ENCODE results near the gene FLNC. TPM values are rescaled to one million over a fixed set of nuclear protein-coding genes. Genes with fewer than 3 reads are reported as not detected.

Gene FLNC
- total and polyA plus RNA-seq, 2 donors (not counting 1 experiment from before 2014, with no cell fraction given): 0.01 TPM; not detected in 1

GRCh38 chr7:128843938-128844621, 13.9 kb downstream of the FLNC start:
- H3K4me1 ChIP-seq (ENCODE audit: control insufficient read depth in 2 of 2, insufficient read depth in 2 of 2, low read length in 2 of 2): peaks cover 0 to 11% of the 10 kb centered on the region in 2 donors
- H3K27me3 Mint-ChIP-seq: no peaks in the 10 kb centered on the region
- H3K4me3 ChIP-seq (ENCODE audit: control extremely low read depth in 1 of 5, extremely low read depth in 1 of 5, insufficient read depth in 1 of 5, low read depth in 2 of 5, low read length in 4 of 5): no peak overlapping the region
- H2AFZ ChIP-seq (ENCODE audit: insufficient read depth, low read depth, low read length, poor library complexity, severe bottlenecking): no peak overlapping the region
- no peaks in the 10 kb centered on the region for H4K20me1 ChIP-seq (ENCODE audit: control insufficient read depth, insufficient read depth, low read length, poor library complexity, severe bottlenecking)
- no peaks in the 10 kb centered on the region for H3K9me3 ChIP-seq (ENCODE audit: control extremely low read depth in 1 of 3, control insufficient read depth in 2 of 3, insufficient read depth in 1 of 3, low read length in 2 of 3)
- ATAC-seq (ENCODE audit: low read depth): no peak
- no peak overlapping the region for H3K9ac ChIP-seq (ENCODE audit: low read length)
- peaks cover 4% of the 10 kb centered on the region for H3K4me1 Mint-ChIP-seq
- TF ChIP-seq EZH2 (IDR thresholded peaks at IDR 0.05; ENCODE audit: borderline replicate concordance, insufficient read depth, low read depth, low read length, poor library complexity, severe bottlenecking) (no peak), CTCF (IDR thresholded peaks at IDR 0.05) (no peak)
- ChIA-PET POLR2A (no interaction called here), CTCF (interaction anchor here (2.3 kb wide), 1 partner anchor 39 kb away, joined by 13 read pairs; no protein-coding TSS in a partner anchor)
- WGBS (ENCODE audit: insufficient coverage): 99% methylated on average over 17 of the region's 17 CpGs
- no peak overlapping the region for H3K27ac ChIP-seq (ENCODE audit: low read length in 2 of 2)
- H3K27me3 ChIP-seq (replicated peaks in 1 of 4; ENCODE audit: control extremely low read depth in 1 of 4, control insufficient read depth in 3 of 4, insufficient read depth in 4 of 4, low read length in 3 of 4): no peaks in the 10 kb centered on the region
- intact Hi-C loops (cut with micrococcal nuclease): loop anchor here (2.0 kb wide), 1 partner anchor 247 kb away; no protein-coding TSS in a partner anchor
- H3K36me3 ChIP-seq (replicated peaks in 1 of 2; ENCODE audit: control extremely low read depth in 1 of 2, control insufficient read depth in 1 of 2, extremely low read depth in 1 of 2, insufficient read depth in 2 of 2, low read length in 1 of 2): no peaks in the 10 kb centered on the region
- H3K27ac Mint-ChIP-seq: no peak overlapping the region
- DNase-seq: no peak
- no peaks in the 10 kb centered on the region for H3K9me3 Mint-ChIP-seq (ENCODE audit: insufficient read depth)
- no peaks in the 10 kb centered on the region for H3K79me2 ChIP-seq (ENCODE audit: control insufficient read depth, insufficient read depth, low read length)
- no peak overlapping the region for H3K4me3 Mint-ChIP-seq
- no peak overlapping the region for H3K4me2 ChIP-seq (replicated peaks; ENCODE audit: low read depth, low read length, poor library complexity, severe bottlenecking)

- ChIA-PET POLR2A (no interaction called here), CTCF (interaction anchor here (2.3 kb wide), 1 partner anchor 38 kb away, joined by 13 read pairs; no protein-coding TSS in a partner anchor)
- Histone ChIP-seq H4K20me1 (ENCODE audit: control insufficient read depth, insufficient read depth, low read length, poor library complexity, severe bottlenecking) (no peaks in the 10 kb centered on the region), H3K36me3 (replicated peaks in 1 of 2; ENCODE audit: control extremely low read depth in 1 of 2, control insufficient read depth in 1 of 2, extremely low read depth in 1 of 2, insufficient read depth in 2 of 2, low read length in 1 of 2) (no peaks in the 10 kb centered on the region), H3K27ac (ENCODE audit: low read length in 2 of 2) (no peak overlapping the region), H3K4me1 (ENCODE audit: control insufficient read depth in 2 of 2, insufficient read depth in 2 of 2, low read length in 2 of 2) (peaks cover 0 to 11% of the 10 kb centered on the region in 2 donors), H3K9me3 (ENCODE audit: control extremely low read depth in 1 of 3, control insufficient read depth in 2 of 3, insufficient read depth in 1 of 3, low read length in 2 of 3) (no peaks in the 10 kb centered on the region), H3K9ac (ENCODE audit: low read length) (no peak overlapping the region), H3K4me3 (ENCODE audit: control extremely low read depth in 1 of 5, extremely low read depth in 1 of 5, insufficient read depth in 1 of 5, low read depth in 2 of 5, low read length in 4 of 5) (no peak overlapping the region), H3K27me3 (replicated peaks in 1 of 4; ENCODE audit: control extremely low read depth in 1 of 4, control insufficient read depth in 3 of 4, insufficient read depth in 4 of 4, low read length in 3 of 4) (no peaks in the 10 kb centered on the region), H3K4me2 (replicated peaks; ENCODE audit: low read depth, low read length, poor library complexity, severe bottlenecking) (no peak overlapping the region), H3K79me2 (ENCODE audit: control insufficient read depth, insufficient read depth, low read length) (no peaks in the 10 kb centered on the region), H2AFZ (ENCODE audit: insufficient read depth, low read depth, low read length, poor library complexity, severe bottlenecking) (no peak overlapping the region)
- intact Hi-C loops (cut with micrococcal nuclease): no loop called here
- ATAC-seq (ENCODE audit: low read depth) (no peak), DNase-seq (no peak)
- no peaks in the 10 kb centered on the region for H3K9me3 Mint-ChIP-seq (ENCODE audit: insufficient read depth)
- peaks cover 4% of the 10 kb centered on the region for H3K4me1 Mint-ChIP-seq
- TF ChIP-seq EZH2 (IDR thresholded peaks at IDR 0.05; ENCODE audit: borderline replicate concordance, insufficient read depth, low read depth, low read length, poor library complexity, severe bottlenecking) (no peak), CTCF (IDR thresholded peaks at IDR 0.05) (no peak)
- H3K27me3 Mint-ChIP-seq: no peaks in the 10 kb centered on the region
- H3K27ac Mint-ChIP-seq: no peak overlapping the region
- H3K4me3 Mint-ChIP-seq: no peak overlapping the region
- WGBS (ENCODE audit: insufficient coverage): 93% methylated on average over 22 of the region's 25 CpGs
Measured at GRCh38 chr7:128844777-128845311, 14.6 kb downstream of the FLNC start.

Data from B cell (primary cell).